Stimulated activated CD8-positive, alpha-beta memory T cell treated with anti-CD3 and anti-CD28 coated beads, Interleukin-7, amount 100 ng/mL, for 24 hours (primary cell): ENCODE data around the gene KRTAP5-9.
"Not testable (repeated sequence)": the region's sequence is repeated elsewhere in the genome, so short reads cannot be mapped to it uniquely, and the experiment has no call there.

Experiments used
- DNase-seq: peaks from one replicate; pipeline ENCODE4 v3.0.0-alpha.2; 2020; ENCODE audit warnings: low read depth

KRTAP5-9 gene

DNA sequence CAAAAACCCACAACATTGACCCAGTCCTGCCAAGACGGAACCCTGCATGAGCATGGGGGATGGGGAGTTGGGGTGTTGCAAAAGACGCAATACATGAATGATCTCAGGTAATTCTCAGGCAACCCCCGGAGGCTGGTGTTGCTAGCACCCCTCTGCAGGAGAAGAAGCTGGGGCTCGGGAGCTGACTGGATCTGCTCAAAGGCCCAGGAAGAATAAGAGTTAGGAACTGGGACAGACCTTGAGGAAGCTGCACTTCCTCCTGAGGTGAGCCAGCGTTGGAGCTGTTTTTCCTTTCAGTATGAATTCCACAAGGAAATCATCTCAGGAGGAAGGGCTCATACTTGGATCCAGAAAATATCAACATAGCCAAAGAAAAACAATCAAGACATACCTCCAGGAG is at the start of gene KRTAP5-9:
KRTAP5-9 (plus strand) TSS at position 301 of the 400 bp plus-strand sequence. CDS start 238 bp downstream, outside the sequence.
- no peak for DNase-seq

DNA sequence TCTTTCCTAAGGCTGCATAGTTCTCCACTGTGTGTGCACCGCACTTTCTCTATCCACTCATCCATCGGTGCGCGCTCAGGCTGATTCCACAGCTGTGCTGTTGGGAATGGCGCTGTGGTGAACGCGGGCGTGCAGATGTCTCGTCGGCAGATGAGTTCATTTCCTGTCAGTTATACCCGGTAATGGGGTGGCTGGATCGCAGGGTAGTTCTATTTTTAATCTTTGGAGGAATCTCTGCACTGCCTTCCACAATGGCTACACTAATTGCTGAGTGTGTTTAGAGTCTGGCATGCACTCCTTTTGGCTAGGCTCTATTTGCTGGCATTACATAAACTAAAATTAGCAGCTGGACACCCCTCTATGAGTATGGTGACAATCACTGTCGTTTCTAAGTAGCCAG is 49.1 kb upstream of the KRTAP5-9 start:
- DNase-seq: no peak

GRCh38 chr11:71499546-71499945 is 48.7 kb upstream of the KRTAP5-9 start:
- DNase-seq: no peak

DNA sequence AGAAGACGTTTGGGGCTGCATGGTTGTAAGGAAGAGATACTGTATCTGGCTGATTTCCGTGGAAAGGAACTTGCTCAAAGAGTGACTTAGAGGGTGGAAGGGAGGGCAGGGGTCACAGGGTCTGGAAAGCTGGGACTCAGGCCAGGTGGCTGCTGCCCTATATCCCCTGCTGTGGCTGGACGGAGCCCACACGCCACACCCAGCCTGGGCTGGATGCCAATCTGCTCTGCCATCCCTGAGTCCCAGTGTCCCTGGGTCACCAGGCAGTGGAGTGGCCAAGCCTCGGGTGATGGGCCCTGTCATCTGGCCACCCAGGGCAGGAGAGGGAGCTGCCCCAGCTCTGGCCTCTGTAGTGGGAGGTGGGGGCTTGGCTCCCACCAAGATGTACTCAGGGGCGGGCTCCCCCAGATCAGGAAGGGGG is 47.6 kb upstream of the KRTAP5-9 start:
- no peak for DNase-seq

DNA sequence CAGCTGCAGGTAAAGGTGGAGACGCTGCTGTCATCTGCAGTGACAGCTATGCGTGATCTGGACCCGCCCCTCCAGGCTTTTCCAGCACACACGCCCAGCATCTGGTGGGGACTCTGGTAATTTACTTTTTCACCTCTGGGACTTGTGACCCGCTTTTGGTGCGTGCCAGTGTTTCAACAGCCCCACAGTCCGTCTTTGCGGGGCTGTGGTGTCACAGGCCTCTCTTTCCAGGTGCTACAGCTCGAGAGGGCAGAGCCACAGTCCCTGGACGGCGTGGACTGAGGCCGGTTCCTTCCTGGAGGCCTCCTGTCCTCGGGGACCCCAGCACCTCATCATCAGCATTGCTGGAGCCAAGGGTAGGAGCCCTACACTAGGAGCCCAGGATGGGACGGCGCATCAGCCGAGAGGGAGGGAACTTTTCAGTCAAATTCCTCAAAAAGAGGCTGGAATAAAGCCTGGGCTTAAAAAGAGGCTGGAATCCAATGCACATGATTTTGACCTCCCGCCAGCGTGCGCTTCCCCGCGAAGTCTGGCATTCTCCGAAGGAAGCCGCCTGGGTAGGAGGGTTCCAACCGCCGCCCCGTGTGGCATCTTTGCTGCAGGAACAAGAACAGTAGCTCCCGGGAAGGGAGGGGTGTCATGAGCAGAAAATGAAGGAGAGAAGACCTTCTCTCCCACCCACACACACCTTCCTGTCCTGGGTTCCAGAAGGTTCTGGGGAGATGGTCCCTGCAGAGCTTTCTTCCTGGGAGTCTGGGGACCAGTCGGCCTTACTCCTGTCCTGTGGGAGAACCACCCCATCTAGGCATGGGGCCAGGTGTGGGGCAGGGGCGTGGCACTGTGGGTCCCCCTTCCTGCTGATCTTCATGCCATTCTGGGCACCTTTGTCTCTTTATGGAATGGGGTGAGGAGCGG is 46.9 kb upstream of the KRTAP5-9 start:
- DNase-seq: no peak

DNA sequence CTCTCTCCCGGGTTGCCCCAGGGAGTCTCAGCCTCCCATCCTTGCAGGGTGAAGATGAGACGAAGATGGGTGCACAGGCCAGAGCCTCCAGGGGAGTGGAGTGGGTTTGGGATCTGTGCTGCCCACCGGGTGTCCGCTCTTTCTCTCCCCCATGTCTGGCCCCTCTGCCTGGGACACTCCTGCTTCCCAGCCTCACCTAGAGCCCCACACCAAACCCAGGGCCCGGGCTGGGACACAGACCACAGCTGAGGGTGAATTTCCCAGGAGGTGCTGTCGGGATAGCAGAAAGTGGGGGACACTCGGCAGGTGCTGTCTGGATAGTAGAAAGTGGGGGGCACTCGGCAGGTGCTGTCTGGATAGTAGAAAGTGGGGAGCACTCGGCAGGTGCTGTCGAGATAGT is 46.2 kb upstream of the KRTAP5-9 start:
- DNase-seq: no peak

DNA sequence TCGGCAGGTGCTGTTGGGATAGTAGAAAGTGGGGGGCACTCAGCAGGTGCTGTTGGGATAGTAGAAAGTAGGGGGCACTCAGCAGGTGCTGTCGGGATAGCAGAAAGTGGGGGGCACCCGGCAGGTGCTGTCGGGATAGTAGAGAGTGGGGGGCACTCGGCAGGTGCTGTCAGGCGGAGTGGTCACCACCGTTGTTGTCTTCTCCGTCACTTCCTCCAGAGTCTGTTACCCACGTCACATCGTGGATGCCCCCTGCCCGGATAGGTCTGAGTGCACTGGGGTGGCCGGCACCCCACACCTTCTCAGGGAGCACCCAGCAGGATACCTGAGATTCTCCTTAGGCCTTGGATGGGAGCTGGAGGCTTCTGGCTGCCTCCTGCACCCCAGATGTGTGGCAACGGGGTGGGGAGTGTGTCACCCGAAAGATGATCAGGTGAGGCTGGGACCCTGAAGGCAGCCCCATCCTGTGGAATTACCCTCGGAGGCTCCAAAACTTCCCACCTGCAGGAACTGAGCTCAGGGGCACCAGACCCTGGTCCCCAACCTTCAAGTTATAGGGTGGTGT is 45.3 kb upstream of the KRTAP5-9 start:
- no peak for DNase-seq

- DNase-seq: no peak
Measured at GRCh38 chr11:71504531-71504930, 43.7 kb upstream of the KRTAP5-9 start.

DNA sequence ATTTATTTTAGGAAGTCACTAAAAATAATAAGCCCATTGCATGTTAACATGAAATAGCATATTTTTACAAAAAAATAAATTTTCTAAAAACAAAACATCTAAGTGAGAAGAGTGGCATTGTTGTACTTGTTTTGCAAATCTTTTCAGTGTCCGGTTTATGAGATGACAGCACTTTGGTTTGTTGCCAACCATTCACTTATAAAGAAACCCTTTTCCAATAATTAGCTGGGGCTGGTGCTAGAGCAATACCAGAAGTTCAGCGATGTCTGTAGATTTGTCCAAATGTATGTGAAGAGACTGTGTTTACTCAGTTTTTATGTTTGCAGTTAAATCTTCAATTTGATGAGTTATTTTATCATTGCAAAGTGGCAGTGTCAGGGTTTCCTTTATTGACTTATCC is 43.2 kb upstream of the KRTAP5-9 start:
- no peak for DNase-seq

GRCh38 chr11:71505781-71506180 is 42.4 kb upstream of the KRTAP5-9 start:
- no peak for DNase-seq

DNA sequence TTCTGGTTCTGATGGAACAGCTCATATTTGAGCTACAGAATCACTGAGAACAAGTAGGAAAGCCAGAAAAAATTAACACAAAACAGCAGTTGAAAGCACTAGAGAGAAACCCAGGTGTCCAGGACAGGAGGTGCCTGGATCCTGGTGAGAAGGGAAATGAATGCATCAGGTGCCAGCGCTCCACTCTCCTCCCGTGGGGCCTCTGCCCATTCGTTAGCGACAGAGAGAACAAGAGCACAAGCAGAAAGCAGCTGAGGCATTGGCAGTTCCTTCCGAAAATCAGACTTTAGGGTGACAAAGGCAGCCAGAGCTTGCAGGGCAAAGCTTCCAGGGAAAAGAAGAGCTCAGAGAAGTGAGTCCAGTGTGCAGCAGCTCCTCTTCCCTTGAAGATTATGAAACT is 41.1 kb upstream of the KRTAP5-9 start:
- no peak for DNase-seq

DNA sequence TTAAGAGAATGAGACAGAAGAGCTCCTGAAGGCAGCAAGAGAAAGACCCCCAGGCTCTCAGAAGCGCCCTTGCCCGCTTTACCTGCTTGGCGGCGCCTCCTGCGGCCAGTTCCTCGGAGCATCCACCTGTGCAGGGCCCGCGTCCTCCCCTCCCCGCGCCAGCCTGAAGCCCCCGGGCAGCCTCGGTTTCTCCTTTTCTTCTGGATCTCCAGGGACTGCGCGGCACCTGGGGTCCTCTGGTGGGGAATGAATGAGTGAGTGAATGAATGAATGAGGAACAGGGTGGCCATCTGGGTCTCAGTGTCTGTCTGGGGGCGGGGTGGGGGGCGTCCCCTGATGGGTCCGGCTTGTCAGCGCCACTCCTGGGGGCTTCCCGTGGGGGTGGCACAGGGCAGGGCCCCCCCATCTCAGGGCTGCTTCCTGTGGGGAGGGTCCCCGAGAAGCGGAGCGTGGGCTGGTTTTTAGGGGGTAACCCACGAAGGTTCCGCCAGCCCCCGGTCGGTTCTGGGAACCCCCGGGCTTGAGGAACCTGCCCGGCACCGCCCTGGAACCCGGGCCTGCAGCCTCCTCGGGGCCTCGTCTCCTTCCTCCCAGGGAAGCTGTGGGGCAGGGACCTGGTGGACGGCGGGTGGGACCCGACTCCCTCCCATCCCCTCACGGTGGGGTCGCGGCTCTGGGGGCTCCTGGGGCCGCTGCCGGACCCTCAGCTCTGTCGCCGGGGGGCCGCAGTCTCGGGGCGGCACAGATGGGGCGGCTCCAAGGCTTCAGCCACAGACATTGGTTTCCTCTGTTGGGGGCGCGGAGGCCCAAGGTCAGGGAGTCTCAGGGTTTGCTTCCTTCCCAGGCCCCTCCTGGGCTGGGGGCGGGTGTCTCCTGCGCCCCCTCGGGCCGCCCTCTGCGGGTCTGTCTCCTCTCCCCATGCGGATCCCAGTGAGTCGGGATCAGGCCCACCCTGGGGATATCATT is 29.4 kb upstream of the KRTAP5-9 start:
- DNase-seq: no peak

- DNase-seq: no peak
Measured at GRCh38 chr11:71519546-71519945, 28.7 kb upstream of the KRTAP5-9 start.

- no peak for DNase-seq
Measured at GRCh38 chr11:71525188-71525937, 22.9 kb upstream of the KRTAP5-9 start.

DNA sequence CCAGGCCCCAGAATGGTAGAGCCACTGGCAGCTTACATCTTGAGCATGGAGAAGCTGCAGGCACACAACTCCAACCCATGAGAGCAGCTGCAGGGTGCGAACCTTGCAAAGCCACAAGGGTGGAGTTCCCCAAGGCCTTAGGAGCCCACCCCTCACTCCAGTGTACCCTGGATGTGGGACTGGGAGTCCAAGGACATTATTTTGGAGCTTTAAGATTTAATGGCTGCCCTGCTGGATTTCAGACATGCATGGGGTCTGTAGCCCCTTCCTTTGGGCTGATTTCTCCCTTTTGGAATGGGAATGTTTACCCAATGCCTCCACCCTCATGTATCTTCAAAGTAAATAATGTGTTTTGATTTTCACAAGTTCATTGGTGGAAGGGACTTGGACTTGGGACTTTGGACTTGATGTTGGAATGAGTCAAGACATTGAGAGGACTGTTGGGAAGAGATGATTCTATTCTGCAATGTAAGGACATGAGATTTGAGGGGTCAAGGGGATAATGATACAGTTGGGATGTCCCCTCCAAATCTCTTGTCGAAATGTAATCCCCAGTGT is 22.2 kb upstream of the KRTAP5-9 start:
- DNase-seq: no peak

- DNase-seq: not testable (repeated sequence)
Measured at GRCh38 chr11:71526796-71527575, 21.2 kb upstream of the KRTAP5-9 start, which contains the start of gene KRTAP5-7. Gene KRTAP5-7, plus strand, starts transcription at chr11:71527267. Its CDS starts 34 bp downstream, at chr11:71527301.

DNA sequence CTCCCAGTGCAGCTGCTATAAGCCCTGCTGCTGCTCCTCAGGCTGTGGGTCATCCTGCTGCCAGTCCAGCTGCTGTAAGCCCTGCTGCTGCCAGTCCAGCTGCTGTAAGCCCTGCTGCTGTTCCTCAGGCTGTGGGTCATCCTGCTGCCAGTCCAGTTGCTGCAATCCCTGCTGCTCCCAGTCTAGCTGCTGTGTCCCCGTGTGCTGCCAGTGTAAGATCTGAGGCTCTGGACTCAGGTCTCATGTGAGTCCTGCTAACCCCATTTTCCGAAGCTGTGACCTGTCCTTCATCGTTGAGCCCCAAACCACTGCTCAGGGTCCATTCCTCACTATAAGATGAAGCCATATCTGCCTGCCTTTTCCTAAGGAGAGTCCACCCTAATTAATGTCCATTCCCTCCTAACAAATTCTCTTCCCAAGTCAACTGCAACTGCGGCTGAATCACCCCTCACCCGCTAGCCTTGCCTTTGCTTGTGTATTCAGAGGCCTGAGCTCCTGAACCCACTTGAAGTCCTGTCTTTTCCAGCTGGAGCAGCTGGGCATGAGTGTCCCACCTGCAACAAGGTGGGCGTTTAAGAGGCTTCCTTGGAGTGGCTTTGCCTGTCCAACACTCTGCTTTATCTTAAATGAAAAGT is 20.5 kb upstream of the KRTAP5-9 start:
- no peak for DNase-seq

GRCh38 chr11:71530602-71531001 is 17.6 kb upstream of the KRTAP5-9 start:
- DNase-seq: no peak

GRCh38 chr11:71532036-71532610 is 16.1 kb upstream of the KRTAP5-9 start:
- no peak for DNase-seq
